IPS DF 4.7 (cell line): ENCODE results near the gene SUN5.

Experiments
- DNase-seq: peaks from one replicate; pipeline ENCODE4 v3.0.0-alpha.2; 2013; ENCODE audit warnings: low spot score; ENCODE audit errors: extremely low read depth

SUN5 gene

DNA sequence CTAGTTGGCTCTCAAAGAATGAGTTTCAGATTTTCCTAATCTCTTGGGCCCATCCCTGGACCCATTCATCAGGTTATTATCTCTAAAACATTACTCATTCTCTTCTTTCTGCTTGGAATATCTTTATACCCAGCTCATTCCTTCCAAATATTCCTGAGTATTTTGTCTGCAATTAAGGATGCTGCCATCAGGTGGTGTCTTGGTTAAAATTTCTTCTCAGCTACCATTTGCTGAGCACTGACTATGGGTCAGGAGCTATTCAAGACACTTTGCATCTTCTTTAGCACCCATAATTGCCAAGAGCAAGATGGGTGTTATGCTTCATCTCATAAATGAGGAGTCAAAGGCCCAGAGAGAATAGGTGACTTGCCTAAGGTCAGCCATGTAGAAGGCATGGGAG lies 8.4 kb downstream of the SUN5 start:
- DNase-seq, result no peak

DNA sequence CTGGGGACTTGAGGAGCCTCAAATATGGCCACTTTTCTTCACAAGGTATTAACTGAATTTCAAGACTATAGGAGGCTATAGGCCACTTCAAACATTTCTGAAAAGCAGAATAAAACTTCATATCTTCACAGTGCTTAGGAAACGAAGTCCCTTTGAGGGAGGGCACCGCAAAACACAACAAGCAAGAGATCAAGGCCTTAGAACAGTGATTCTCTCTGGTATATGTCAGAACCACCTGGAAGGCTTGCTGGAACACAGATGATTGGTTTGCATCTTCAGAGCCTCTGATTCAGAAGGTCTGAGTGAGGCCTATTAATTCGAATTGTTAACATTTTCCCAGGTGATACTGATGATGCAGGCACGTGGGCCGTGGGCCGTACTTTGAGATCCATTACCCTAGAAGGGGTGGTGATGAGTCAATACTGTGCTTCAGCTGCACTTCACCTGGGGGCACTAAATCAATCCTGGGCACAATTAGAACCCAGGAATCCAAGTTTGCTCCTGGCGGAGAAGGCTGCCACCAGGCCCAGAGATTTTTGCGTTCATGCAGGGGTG lies 10.7 kb downstream of the SUN5 start:
- DNase-seq, result no peak

DNA sequence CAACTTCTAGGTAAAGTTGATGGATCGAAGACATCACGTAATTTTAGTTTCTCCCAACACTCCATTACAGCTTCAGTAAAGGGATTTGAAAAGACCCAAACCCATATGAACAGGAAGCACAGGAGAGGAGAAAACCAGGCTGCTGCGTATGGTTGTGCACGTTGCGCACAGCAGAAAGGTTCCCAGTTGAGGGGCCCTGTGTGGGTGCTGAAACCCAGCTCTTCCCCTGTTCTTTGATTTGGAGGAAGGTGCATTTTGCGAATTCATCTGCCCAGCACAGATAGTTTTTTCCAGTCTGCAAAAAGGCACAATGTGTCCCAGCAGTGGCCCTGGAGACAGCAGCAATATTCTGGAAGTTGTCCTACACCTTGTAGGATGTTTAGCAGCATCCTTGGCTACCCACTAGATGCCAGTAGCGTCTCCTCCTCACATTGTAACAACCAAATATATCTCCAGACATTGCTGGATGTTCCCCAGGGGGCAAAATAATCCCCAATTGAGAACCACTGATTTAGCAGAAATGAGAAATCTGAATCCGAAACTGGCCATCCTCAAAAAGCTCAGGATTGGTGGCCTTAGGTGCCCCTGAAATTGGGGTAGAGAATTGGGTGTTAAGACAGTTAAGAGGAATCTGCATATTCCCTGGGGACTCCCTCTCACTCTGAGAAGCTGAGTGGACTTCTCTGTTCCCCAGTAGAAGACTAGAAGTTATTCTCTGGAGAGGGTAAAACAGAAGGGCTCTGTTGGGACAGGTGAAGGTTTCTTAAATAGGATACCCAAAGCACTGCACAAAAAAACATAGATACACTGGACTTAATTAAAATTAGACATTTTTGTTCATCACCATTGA lies 12.2 kb downstream of the SUN5 start:
- DNase-seq, result no peak

DNA sequence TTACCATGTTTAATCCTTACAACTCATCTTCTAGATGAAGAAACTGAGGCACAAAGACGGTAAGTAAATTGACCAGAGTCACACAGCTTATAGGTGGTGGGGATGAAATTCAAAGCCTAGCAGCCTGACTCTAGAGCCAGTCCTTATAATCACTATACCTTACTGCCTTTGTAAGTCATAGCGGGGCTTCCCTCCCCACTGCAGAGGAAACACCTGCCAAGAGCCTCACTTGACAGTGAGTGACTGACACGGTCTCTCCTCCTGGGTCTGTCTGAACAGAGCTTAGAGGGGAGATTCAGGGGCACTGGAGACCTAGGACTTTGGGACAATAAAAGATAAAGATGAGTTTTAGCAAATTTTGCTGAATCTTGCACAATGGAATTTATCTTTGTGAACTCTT lies 12.8 kb downstream of the SUN5 start:
- DNase-seq, result no peak

DNA sequence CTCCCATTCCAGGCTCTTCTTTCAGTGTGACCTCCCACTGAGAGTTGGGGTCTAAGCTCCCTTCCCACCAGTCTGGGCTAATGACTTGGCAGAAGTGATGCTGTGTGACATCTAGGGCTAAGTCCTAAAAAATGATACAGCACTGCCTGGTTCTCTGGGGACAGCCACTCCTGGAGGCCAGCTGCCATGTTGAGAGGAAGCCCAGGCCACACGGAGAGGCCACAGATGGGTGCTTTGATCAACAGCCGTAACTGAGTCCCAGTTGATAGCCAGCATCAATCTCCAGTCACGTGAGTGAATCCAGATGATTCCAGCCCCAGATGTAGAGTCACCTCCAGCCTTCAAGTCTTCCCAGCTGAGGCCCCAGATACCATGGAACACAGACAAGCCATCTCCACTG lies 13.8 kb downstream of the SUN5 start:
- no peak for DNase-seq

DNA sequence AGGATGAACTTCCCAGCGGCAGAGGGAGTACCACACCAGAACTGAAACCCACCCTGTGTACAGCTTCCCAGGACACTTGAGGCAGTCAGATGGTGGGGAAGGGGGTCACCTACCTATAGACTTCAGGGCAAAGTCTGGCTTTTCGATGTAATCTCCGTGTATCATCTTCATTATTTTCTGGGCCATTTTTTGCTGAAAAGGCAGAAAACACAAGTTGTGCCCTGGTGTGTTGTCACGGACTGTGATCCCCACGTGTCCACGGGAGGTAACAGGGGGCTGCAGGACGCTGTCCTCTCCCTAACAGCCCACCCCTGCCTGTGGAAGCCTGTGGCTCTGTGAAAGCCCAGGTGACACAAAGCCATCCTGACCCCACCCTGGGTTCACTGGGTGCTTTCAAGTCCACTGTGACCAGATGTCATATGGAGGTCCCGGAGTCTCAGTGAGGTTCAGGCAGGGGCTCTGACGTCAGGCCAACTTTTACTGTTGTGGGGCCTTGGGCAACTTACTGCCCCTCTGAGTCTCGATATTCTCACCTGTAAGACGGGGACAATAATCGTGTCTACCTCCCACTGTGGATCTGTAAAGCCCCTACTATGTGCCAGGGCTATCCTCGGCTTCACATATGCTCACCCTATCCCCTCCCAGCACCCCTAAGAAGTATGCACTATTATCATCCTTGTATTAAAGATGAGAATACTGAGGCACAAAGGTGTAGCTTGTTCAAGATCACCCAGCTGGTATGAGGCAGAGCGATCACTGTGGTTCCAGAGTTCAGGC lies 14.5 kb downstream of the SUN5 start:
- no peak for DNase-seq

DNA sequence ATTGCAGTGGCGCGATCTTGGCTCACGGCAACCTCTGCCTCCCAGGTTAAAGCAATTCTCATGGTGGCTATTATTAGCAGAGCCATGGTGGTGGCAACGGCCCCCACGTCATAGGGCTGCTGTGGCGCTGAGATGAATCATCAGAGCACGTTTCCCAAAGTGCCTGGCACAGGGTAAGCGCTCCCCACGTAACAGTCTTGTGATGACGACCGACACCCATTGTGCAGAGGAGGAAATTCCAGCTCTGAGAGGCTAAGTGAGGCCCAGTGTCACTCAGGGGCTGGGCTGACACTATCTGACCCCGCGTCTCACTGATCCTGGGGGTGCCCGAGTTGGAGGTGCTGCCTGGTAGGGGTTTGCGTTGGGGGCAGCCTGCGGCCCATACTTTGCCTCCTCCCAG lies 16.2 kb downstream of the SUN5 start:
- DNase-seq, result no peak

DNA sequence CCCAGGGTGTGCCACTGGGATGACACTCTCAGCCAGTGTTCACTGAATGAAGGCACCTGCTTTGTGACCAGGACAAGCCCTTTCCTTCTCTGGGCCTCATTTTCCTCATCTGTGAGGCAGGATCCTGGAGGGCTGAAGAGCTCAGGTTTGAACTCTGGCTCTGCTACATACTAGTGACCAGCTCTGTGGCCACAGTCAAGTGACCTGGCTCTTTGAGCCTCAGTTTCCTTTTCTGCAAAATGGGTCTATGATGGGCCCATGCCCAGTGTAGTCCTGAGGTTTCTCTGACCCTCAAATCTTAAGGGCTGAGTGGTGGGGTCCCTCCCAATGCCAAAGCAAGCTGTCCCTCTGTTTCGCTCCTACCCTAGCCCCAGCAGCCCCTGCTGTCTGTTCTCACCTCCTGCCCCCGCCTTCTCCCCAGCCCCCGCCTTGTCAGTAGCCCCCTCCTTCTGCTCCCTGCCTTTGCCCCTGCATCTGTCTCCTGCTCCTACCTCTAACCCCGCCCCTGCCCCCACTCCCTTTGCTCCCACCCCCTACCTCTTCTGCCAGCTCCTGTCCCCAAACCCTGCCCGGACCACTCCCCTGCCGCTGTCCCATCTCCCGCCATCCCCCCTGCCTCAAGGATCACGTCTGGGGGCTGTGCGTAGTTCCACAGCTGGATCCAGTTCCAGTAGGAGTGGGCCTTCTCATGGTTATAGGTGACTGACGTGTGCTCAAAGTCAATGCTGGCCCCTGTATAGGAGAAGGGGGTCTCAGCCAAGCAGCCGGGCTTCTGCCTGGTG lies 17.0 kb downstream of the SUN5 start:
- no peak for DNase-seq

DNA sequence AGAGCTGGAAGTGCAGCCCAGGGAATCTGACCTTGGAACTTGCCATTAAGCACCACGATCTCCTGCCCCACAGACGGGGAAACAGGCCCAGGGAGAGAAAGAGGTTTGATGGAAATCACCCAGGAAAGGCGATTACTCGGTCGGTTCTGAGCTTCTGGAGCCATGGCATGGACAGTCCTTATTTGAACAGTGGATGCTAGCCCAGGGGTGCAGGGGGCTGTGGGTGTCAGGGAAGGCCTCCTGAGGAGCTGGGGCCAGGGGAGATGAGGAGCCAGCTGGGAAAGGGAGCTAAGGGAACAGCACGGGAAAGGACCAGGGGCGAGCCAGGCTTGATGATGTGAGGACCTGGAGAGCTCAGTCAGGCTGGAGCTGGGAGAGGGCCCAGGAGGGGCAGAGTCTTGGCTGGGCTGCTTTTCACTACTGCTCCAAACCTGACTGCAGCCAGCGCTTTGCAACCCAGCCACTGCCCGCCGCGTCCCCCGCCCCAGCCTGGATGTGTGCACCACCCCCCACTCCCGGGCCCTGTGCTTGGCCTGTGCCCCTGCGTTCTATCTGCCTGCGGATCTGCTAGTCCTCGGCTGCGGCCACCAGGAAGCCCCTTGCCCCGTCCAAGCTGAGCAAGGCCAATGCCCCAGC lies 17.8 kb downstream of the SUN5 start:
- no peak for DNase-seq

DNA sequence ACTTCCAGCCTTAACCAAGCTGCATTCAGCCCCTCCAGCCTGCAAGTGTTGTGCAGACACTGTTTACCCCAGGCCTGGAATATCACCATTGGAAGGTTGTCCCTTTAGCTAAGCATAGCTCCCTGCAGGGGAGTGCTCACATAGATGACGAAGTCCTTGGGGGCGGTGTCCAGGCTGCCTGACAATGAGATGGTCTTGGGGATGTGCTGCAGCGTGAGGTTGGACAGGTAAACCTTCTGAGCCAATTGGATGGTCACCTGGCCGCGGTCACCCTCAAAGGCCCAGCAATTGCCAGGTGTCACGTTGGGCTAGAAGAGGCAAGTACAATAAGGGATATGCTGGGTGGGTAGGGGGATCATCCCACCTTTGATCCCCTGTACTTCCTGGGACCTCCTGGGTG lies 18.6 kb downstream of the SUN5 start:
- DNase-seq, result no peak

DNA sequence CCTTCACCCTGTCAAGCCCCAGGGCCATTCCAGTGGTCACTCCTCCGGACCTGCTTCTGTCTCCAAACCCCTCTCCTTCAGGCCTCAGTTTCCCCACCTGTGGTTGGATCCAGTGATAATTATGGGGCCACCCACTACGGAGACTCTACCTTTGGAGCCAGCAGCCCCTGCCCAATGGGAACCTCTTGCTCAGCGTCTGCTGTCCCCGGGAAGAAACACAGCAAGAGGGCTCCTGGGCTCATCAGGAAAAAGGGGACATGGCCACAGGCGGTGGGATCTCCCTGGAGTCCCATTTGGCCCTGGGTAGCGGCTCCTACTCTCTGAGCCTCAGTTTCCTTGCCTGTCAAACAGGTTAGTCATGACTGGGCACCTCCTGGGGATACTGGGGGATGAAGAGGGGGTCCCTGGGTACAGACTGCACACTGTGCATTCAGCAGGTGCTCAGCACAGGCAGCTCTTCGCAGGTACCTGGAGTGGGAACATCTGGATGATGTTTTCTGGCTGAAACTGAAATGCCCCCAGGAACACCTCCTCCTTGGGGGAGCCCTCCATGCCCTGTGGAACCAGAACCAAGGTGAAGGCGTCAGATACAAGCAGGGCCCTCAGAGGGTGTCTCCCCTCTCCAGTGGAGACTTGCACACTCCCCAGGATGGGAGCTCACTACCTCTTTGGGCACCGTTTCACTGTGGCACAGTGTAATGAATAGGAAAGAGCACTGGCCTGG lies 19.4 kb downstream of the SUN5 start:
- no peak for DNase-seq

DNA sequence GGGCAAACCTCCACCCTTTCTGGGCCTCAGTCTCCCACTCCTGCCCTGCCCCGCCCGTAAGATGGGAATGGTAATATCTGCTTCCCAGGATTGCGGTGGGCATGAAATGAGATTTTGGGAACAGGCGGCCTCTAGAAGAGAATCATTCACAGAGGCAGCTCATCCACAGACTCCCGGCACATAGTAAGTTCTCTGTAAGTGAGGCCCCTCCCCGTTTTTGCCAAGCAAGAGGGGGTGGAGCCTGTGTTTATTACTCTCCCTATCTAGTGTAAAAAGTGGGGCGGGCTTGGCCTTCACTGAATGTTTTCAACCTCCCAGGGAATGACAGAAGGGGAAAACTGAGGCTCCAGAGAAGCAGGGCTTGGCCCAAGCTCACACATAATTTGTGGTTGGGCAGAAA lies 20.0 kb downstream of the SUN5 start:
- no peak for DNase-seq

DNA sequence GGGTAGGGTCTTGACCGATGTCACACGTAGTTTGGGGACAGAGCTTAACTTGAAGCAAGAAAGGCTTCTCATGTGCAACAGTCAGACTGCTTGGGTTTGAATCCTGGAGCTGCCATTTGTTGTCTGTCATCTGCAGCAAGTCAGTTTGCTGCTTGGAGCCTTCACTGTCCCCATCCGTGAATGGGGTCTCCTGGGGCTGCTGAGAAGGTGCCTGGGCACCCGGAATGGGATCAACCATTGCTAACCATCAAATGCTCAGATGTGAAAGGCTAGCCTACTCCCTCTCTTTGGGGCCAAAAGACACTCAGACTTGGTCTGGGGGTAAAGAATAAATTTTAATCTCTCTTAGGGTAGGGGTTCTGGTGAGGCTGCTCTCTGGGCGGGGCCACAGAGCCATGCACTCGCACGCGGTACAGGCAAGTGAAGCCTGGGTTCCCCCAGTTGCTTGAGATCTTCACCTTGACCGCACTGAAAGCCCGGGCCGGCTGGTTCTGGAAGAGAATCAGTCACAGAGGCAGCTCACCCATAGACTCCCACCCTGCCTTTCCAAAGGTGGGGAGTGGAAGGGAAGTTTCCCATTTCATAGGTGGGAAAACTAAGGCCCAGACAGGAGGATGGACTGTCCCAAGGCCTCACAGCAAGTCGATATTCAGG lies 20.6 kb downstream of the SUN5 start:
- no peak for DNase-seq

DNA sequence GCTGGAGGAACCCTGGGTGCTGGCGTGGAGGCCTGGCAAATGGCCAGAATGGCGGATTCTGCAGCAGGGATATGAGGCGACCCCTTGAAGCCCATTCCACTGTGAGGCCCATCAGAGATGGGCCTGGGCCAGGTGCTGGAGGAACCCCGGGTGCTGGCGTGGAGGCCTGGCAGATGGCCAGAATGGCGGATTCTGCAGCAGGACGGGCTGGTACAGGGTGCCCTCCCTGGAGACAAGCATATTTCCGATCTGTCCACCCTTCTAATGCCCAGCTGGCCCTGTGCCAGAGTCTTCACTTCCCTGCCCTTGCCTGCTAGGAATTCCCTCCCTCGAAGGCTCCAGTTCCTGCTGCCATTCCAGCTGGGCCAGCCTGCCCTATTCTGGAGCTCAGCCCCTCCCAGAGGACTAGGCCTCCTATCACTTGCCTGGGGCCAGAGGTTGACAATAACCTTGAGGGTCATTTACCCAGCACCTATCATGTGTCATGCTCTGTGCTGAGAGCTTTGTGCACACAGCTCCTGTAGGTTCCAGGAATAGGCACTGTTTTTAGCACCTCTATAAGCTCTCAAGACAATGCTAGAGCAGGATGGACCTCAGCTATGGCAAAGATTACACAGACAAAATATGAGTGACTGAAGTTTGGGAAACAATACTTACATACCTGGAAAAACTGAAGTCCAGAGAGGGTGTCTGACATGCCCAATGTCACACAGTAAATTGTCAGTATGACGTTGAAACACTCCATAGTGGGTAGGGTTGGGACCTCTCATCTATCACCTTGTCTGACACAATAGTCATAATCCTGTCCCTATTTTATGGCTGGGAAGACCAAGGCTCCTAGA lies 21.4 kb downstream of the SUN5 start:
- no peak for DNase-seq

DNA sequence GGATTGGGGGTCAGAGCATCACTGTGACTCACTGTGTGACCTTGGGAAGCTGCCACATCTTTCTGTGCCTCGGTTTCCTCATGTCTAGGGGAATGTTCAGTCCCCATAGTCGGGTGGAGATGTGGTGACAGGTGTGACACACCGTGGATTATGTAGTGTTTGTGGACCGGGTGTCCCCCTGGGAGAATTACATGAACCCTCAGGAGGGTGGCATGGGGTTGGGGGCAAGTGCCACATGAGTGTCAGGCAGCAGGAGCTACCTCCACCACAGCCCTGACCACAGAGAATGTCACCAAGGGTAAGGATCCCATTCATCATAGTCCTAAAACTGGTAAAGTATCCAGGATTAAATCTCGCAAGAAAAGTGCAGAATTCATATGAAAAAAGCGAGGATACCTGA lies 23.2 kb downstream of the SUN5 start:
- no peak for DNase-seq

DNA sequence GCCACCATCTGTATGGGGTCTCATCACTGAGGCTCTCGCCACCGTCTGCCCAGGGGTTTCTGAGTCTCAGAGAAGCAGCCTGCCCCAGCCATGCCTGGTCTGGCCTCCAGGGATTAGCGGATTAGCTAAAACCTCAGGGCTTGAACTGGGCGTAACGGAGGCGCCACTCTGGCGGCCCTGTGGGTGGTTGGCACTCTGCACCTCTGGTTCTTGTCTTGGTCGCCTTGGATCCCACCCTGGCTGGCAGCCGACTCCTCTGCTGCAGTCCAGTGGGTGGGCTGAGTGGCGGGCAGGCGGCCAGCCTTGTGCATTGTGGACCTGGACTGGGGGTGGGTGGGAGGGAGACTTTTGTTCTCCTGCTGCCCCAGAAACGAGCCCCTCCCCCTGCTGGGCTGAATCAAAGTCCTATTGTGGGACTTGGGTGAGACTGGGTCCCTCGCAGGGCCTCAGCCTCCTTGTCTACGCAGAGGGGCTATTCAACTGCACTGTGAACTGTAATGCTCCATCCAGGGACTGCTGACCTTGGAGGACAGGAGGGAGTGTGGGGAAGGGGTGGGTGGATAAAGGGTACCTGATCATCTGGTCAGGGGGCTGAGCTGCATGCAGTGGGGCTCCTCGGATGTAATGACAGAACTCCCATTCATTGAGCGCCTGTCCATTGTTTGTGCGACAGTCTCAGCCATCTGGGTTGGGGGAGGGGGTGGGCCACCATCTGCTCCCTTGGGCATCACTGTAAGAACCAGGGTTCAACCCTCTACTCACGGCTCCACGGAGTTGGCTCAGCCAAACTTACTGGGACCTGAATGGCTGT lies 23.9 kb downstream of the SUN5 start:
- no peak for DNase-seq

DNA sequence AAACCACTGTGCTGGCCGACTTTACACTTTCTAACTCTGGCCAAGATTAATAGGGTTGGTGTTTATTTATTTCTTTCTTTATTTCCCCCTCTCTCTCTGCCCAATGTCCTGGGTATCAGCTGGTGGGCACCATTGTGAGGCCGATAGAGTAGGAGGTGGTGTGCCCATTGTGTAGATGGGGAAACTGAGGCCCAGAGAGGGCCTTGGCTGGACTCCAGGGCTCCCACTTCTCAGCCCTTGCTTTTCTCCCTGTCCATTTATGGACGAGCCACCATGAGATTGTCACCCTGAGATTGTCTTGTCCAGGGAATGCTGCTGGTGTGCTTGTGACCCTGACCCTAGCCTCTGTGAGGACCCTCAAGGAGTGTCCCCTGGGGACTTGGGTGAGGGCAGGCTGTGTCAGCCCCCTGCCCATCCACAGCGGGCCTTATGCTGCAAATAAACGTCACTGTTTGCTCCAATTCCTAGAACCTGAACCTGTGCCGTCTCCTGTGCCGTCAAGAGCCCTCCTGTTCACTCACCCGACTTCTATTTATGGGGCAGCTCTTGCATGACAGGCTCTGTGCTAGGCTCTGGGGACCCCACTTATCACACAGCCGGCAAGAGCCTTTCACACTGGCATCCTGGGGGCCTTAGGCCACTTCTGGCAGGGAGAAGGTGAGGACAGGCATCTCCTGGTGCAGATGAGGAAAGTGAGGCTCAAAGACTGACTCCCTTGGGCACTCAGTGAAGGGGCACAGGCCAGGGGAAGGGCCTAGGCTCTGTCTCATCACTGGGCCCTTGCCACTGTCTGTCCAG lies 24.8 kb downstream of the SUN5 start:
- DNase-seq, result no peak

DNA sequence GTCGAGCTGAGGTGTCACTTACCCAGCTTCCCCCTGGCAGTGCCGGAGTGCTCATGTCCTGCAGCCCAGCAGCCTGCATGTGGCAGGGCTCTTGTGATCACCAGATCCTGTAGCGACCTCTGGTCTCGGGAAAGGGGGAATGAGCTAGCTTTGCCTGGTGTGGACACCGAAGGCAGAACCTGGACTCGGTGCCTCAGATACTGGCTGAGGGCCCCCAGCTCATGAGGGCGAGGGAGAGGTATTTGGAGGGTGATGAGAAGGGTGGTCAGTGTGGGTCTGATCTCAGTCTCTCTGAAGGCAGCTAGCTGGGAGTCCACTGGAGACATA lies 26.3 kb downstream of the SUN5 start:
- DNase-seq, result no peak
